Measurements from ENCODE around the gene EFCAB12.
A peak's percentile ranks its signal among the peaks of the same experiment; 100 is the strongest.

Gene EFCAB12

DNA sequence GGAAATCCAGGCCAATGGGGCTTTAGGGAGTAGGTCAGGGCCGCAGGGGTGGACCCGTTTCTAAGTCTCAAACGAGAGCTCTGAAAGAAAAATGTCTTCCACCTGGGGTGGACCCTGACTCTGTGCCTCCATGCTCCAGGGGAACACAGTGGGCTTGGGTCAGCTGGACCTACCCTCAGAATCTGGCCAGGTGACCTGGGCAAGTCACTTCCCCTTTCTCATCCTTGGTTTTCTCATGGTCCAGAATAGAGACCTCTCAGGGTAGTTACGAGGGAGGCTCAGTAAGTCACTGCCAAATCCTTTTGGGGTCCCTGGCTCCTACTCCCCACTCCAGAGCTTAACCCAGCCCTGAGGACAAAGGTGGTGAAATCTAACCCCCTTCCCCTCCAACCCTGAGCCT lies 25.8 kb downstream of the EFCAB12 start:
- ATAC-seq (ENCODE audit: insufficient read depth, low read depth): no peak
- no peak overlapping the region for H3K4me3 ChIP-seq (ENCODE audit: low read depth in 1 of 2, low read length in 2 of 2)

DNA sequence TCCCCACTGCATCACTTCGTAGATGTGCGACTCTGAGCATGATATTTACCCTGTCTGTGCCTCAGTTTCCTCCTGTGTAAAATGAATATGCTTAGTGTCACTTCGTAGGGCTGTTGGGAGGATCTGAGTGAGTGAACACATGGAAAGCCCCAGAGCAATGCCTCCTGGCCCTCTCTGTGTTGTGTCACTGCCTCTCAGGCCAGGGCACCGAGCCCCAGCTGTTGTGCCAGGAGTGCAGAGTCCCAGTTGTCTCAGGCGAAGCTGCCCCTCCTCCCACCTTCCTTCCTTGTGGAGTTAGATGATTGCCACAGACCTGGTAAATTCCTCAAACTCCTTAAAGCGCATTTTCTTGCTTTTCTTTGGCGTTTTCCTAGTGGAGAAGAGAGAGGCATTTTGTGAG lies 26.2 kb downstream of the EFCAB12 start:
- no peak for DNase-seq
- no peaks in the 10 kb centered on the region for H3K27me3 ChIP-seq (ENCODE audit: insufficient read depth, low read length, poor library complexity)
- peaks cover 28% of the 10 kb centered on the region for H3K4me1 ChIP-seq (ENCODE audit: insufficient read depth, low read length)
- ATAC-seq (ENCODE audit: insufficient read depth, low read depth): no peak
- H3K27ac ChIP-seq (ENCODE audit: low read length): no peak overlapping the region
- H3K9ac ChIP-seq (ENCODE audit: low read depth, low read length): no peak overlapping the region
- no peak overlapping the region for H3K4me3 ChIP-seq (ENCODE audit: low read depth in 1 of 2, low read length in 2 of 2)
- no peak overlapping the region for H3K4me2 ChIP-seq (ENCODE audit: insufficient read depth, low read length)
- H2AFZ ChIP-seq (ENCODE audit: low read depth, low read length): no peak overlapping the region
- TF ChIP-seq, protein P1, sequence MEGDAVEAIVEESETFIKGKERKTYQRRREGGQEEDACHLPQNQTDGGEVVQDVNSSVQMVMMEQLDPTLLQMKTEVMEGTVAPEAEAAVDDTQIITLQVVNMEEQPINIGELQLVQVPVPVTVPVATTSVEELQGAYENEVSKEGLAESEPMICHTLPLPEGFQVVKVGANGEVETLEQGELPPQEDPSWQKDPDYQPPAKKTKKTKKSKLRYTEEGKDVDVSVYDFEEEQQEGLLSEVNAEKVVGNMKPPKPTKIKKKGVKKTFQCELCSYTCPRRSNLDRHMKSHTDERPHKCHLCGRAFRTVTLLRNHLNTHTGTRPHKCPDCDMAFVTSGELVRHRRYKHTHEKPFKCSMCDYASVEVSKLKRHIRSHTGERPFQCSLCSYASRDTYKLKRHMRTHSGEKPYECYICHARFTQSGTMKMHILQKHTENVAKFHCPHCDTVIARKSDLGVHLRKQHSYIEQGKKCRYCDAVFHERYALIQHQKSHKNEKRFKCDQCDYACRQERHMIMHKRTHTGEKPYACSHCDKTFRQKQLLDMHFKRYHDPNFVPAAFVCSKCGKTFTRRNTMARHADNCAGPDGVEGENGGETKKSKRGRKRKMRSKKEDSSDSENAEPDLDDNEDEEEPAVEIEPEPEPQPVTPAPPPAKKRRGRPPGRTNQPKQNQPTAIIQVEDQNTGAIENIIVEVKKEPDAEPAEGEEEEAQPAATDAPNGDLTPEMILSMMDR (IDR thresholded peaks at IDR 0.05; ENCODE audit: borderline replicate concordance, extremely low read depth, low read length, poor library complexity, severe bottlenecking): no peak
- TF ChIP-seq EZH2 (IDR thresholded peaks at IDR 0.05; ENCODE audit: borderline replicate concordance, low read depth, low read length, severe bottlenecking): no peak
- no peaks in the 10 kb centered on the region for H3K9me3 ChIP-seq (ENCODE audit: insufficient read depth, low read length, severe bottlenecking)
- peaks cover 21% of the 10 kb centered on the region for H3K79me2 ChIP-seq (ENCODE audit: insufficient read depth, low read length)
- peaks cover 10% of the 10 kb centered on the region; the same call in 1 of the 2 replicates for H4K20me1 ChIP-seq (ENCODE audit: insufficient read depth, low read length)
- H3K36me3 ChIP-seq (ENCODE audit: insufficient read depth, low read length): 0 out of 2 replicates have a peak, but pooled peaks cover 3% of the 10 kb centered on the region

More for the DNA sequence above, 25.8 kb downstream of the EFCAB12 start:
- Histone ChIP-seq H4K20me1 (ENCODE audit: insufficient read depth, low read length) (peaks cover 6% of the 10 kb centered on the region; the same call in 1 of the 2 replicates), H2AFZ (ENCODE audit: low read depth, low read length) (no peak overlapping the region; the same call in 1 of the 2 replicates), H3K9me3 (ENCODE audit: insufficient read depth, low read length, severe bottlenecking) (no peaks in the 10 kb centered on the region), H3K27ac (ENCODE audit: low read length) (no peak overlapping the region), H3K9ac (ENCODE audit: low read depth, low read length) (no peak overlapping the region), H3K4me2 (ENCODE audit: insufficient read depth, low read length) (no peak overlapping the region), H3K79me2 (ENCODE audit: insufficient read depth, low read length) (peaks cover 17% of the 10 kb centered on the region), H3K27me3 (ENCODE audit: insufficient read depth, low read length, poor library complexity) (no peaks in the 10 kb centered on the region), H3K4me1 (ENCODE audit: insufficient read depth, low read length) (peaks cover 24% of the 10 kb centered on the region), H3K36me3 (ENCODE audit: insufficient read depth, low read length) (no peaks in the 10 kb centered on the region)
- no peak for DNase-seq
- TF ChIP-seq EZH2 (IDR thresholded peaks at IDR 0.05; ENCODE audit: borderline replicate concordance, low read depth, low read length, severe bottlenecking): no peak
- TF ChIP-seq, protein P1 (IDR thresholded peaks at IDR 0.05; ENCODE audit: borderline replicate concordance, extremely low read depth, low read length, poor library complexity, severe bottlenecking): no peak

DNA sequence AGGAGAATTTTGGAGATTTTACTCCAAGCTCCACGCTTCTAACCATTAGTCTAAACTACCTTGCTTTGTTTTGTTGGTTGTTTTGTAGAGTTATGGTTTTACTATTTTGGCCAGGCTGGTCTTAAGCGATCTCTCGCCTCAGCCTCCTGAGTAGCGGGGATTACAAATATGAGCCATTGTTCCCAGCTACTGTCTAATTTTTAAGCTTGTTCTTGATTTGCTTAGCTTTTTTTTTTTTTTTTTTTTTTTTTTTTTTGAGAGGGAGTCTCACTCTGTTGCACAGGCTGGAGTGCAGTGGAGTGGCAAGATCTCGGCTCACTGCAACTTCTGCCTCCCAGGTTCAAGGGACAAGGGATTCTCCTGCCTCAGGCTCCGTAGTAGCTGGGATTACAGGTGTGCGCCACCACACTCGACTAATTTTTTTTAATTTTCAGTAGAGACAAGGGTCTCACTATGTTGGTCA lies 28.5 kb downstream of the EFCAB12 start:
- Histone ChIP-seq H3K9me3 (ENCODE audit: insufficient read depth, low read length, severe bottlenecking) (no peaks in the 10 kb centered on the region), H4K20me1 (ENCODE audit: insufficient read depth, low read length) (peaks cover 27% of the 10 kb centered on the region), H3K79me2 (ENCODE audit: insufficient read depth, low read length) (peaks cover 44% of the 10 kb centered on the region), H3K4me1 (ENCODE audit: insufficient read depth, low read length) (peaks cover 45% of the 10 kb centered on the region), H2AFZ (ENCODE audit: low read depth, low read length) (peak overlapping the region; percentile 87), H3K9ac (ENCODE audit: low read depth, low read length) (peak overlapping the region; percentile 64), H3K27ac (ENCODE audit: low read length) (peak overlapping the region; percentile 85), H3K27me3 (ENCODE audit: insufficient read depth, low read length, poor library complexity) (no peaks in the 10 kb centered on the region), H3K36me3 (ENCODE audit: insufficient read depth, low read length) (peaks cover 25% of the 10 kb centered on the region), H3K4me3 (ENCODE audit: low read depth in 1 of 2, low read length in 2 of 2) (peak overlapping the region; percentile 89 to 92; a peak in 3 of 4 replicates), H3K4me2 (ENCODE audit: insufficient read depth, low read length) (peak overlapping the region; percentile 85)
- TF ChIP-seq, protein P1 (IDR thresholded peaks at IDR 0.05; ENCODE audit: borderline replicate concordance, extremely low read depth, low read length, poor library complexity, severe bottlenecking): no peak
- ATAC-seq (ENCODE audit: insufficient read depth, low read depth) (no peak; the same call in 2 of the 3 replicates), DNase-seq (peak; percentile 37)
